Stimulated activated CD4-positive, alpha-beta T cell treated with anti-CD3 and anti-CD28 coated beads, Interleukin-4, amount 100 ng/mL, for 48 hours (primary cell): Measurements from ENCODE around the gene CAMKMT.

Experiments
- DNase-seq, 2 donors: peaks; one replicate each; pipeline ENCODE4 v3.0.0-alpha.2; 2020; ENCODE audit warnings: low read depth in 2 of 2

The CAMKMT gene

DNA sequence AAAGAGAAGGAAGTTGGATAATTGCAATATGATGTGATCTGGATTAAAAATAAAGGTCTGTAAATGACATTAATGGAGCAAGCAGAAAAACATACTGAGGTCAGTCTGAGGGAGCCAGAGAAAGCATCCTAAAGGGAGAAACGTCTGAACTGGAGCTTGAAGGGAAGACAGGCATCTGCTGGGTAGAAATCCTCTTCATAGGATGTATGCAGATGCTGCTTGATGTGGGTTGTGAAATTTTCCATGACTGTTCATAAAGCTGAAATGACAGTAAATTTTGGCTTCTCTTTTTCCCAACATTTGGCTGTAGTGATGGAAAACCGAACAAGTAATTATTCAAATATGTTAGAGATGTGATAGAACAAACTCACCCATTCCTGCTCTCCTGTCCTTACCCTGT, 287.6 kb downstream of the CAMKMT start:
- no peak for DNase-seq

DNA sequence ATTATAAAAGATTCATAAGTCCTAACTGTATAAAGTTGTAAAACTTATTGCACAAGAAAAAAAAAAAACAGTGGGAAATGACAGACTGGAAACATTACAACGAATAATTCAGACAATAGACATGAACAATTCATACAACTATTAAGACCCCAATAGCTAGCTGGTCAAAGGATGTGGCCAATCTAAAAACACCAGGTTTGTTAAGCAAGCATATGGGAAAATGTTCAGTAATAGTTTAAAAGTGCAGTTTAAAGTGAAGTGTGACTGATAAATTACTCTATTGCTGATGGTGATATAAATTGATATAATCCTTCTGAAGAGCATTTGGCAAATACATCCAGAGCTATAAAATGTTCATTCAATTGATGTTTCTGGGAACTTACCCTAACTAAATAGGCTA, 289.0 kb downstream of the CAMKMT start:
- no peak for DNase-seq

DNA sequence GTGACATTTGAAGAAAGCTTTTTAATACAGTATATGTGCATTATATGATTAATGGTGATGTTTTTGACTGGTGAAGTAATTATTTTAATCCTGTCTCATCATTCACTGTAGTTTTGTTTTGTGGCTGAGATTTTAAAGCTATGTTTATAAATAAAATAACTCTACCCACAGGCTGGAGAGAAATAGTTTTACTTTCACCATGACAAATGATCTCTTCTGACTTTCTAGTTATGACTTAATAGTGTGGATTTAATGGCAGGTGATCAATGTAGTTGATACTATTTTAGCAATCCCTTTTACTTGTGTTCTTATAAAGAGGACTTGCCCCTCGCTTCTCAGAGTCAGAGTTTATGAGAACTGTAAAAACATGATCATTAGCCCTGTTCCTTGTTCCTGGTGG, 290.2 kb downstream of the CAMKMT start:
- DNase-seq: no peak

DNA sequence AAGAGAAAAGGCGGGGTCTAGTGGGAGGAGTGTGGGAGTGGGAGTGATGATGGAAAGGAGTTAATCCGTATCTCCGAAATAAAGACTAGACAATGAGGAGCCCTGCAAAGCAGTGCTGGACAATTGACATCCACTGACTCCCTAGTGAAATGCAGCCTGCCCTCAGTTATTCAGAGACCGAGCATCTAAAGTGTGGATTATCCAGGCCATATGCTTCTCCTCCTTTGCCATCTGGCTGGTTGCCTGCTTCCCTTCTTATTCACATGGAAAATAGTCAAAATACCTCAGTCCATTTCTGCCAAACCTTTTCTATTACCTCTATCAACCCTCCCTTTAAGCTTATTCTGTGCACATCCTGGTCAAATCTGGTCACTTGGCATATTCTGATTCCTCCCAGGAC, 291.0 kb downstream of the CAMKMT start:
- no peak for DNase-seq

DNA sequence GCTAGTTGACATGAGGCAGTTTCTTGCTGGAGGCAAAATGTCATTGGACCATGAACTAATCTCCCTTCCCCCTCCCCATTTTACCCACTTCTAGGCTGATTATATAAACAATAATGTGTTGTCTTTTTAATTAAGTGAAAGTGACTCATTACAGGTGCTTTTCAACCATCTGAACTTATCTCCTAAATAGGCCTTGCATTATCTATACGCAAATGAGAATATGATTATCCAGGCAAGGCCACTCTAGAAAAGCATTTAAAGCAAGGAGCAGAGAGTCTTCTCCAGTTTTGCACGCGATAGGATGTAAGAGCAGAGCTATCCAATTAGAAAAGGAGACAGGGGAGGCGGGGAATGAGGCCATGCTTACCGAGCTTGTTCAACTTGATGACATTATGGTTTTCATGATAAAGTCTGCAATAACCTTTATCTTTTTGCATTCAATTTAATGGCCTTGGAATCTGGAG, 293.7 kb downstream of the CAMKMT start:
- DNase-seq: no peak

DNA sequence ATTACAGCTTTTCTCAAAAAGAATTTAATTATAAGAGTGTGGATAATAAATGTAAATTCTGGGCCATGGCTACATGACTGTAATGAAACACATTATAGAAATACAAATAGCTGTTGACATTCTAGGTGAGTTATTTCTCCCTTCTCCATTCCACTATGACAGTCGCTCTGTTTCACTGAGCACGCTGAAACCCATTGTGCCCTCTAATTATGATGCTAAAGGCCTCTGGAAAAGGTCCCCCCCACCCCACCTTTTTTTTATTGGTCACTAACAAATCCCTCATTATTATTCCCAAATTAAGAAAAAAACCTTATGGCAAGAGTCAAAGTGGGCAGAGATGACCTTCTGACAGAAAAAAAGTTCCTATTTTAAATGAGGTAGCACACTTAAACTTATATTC, 294.7 kb downstream of the CAMKMT start:
- DNase-seq: no peak

DNA sequence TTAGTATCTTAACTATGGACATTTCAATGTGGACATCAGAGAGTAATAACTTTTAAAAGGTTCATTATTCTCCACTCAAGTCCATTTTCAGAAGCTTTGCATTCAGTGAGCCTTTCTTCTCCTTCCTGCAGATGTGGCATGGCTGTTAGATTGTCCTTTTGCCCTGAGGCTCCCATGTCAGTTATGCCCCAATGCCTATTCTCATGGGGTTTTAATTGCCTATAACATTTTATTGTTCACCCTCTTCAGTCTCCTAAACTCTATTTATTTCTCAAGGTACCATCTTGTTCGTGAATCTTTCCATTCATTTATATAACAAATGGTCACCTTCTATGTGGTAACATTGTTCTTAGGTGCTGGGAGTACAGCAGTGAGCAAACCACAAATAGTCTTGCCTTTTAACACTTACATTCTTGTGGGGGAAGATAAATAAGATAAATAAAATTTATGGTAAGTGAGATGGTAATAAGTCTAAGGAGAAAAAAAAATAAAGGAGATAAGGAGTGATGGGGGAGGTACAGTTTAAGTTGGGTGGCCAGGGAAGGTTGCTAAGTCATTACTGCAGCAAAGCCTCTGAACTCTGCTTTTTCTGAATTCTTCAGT, 301.8 kb downstream of the CAMKMT start:
- DNase-seq: no peak

DNA sequence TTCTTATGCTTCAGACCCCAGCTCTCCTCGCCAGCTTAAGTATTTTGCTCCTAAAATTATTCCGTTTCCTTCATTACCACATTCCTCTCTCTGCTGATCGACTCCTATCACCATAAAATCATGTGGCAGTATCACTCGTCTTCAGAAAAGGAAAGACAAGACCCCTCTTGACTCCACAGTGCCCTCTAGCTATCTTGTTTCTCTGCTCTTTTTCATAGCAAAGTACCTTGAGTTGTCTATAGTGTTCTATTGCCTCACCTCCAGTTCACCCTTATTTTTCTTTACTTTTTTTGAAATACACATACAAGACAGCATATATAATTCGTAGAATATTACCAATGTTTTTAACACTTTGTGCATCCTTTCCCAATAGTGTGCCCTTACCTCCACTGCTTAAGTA, 306.6 kb downstream of the CAMKMT start:
- no peak for DNase-seq

DNA sequence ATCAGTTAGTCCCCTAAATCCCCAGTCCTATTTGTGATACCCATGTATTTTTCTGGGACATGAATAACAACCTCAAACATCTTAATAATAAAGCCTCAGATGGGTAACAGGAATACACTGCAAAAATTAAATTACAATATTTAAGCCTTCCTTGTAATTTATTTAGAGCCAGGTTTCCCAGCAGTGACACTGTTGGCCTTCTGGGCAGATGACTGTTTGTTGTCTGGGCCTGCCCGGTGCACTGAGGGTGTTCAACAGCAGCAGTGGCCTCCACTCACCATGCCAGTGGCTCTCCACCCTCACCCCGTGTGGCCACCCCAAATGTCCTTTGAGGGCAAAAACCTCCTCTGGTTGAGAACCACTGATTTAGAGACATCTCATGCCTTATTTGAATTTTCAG, 309.5 kb downstream of the CAMKMT start:
- DNase-seq: no peak

DNA sequence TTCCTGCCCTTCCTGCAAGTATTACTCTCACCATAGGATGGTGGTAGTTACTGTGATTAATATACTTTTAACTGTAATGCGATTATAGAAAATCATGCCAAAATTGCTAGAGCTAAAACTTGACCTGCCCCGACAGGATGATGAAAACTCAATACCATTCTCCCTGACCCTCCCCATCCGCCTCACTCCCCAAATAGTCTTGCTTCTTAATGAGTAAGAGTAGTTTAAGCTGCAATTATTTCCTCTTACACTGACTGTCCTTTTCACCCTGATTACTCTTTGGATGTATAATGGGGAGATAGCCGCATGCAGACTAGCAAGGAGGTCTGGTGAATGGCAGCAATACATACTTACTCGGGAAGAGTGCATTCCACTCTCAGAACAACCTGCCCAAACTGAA, 310.2 kb downstream of the CAMKMT start:
- no peak for DNase-seq

DNA sequence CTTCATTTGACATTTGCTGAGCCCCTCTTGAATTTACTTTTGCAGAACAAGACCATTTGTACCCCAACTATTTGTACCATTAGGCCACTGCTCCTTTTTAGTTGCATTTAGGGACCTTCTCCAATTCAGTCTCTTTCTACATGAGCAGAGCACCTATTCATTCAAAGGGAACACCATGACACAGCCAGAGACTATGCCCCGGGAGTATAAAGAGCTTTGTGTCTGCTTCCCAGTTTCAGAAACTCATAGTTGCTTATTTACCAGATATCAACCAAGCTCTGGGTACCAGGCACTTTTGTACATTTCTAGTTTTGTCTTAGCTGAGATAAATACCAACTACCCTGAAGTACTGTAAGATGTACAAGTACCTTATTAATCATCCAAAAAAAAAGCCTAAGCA, 310.7 kb downstream of the CAMKMT start:
- DNase-seq: no peak

DNA sequence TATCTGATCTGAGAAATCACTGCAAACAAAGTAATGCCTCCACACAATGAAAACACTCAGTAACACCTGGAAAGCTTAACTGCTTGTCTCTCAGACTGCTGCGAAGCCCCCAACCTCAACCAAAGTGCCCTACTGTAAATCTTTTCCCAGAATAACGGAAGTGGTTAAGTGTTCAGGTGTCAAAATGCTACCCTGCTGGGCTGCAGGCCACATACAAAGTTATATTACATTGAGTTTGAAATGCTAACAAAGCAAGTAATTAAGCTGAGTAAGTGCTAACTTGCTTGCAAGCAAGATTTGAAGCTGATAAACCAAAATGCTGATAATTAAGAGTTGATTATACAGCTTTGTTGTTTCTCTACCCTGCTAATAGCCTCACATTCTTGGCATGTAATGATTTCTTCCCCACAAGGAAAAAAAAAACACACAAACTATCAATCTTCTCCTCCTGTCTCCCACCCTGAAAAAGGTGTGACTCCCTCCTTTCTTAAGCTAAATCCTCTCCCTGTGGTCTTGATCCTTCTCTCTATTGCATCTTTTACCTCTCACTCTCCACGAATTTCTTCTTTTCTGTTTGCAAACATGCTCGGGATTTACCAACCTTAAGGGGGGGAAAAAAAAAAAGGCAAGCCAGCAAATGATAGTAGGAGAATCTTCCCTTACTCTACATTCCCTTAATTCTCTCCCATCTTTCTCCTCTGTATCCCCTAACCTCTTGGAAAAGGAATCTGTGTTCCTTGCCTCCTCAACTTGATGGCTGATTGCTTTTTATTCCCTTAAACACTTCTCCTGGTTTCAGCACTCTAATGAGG, 312.9 kb downstream of the CAMKMT start:
- no peak for DNase-seq

DNA sequence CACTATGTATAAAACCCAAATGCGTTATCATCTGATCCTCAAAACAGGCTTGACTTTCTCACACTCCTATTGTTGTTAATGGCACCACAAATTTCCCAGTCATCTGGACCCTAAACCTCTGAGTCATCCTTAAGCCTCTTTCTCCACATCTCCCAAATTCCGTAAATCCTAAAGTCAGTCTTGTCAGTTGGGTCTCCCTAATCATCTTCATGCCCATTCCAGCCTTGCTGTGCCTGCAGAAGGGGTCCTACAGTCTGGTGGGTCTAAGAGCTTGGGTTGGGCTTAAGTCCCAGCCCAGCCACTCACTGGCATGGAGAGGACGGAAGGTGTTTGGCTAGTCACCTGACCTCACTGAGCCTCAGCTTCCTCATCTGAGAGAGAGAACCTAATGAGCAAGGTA, 314.6 kb downstream of the CAMKMT start:
- DNase-seq: no peak

DNA sequence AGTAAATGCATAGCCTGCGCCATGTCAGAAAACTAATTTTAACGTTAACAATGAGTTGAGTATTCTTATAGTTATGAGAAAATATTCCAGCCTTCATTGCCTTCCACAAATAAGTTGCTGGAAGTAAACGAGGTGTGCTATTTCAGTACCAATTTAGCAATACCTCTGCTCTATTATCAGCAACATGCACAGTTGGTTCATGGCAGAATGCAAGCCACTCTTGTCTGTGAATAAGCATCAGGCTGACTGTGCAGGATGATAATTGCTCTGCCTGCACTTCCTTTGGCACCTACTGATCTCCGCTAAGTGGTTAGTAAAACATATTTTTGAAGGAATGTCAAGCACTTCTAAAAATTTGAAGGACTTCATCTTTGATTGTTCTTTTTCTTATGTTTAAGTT, 317.8 kb downstream of the CAMKMT start:
- DNase-seq: no peak

DNA sequence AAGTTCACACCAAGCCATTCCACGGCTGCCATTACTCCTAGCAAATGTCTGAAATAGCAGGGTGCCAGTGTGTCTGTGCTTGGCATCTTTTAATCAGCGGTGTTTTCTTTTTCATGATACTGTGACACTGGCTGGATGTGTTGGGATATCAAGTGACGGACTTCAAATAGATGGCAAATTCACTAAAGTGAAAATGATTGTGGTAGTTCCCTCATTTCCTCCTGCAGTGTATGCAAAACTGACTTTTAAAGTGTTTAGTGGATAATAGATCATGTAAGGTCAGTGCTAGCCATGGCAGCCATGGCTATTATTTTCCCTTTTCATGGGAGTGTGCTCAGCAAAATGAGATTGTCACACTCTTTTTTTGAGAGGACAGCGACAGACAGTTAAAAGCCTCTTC, 318.2 kb downstream of the CAMKMT start:
- DNase-seq: no peak

DNA sequence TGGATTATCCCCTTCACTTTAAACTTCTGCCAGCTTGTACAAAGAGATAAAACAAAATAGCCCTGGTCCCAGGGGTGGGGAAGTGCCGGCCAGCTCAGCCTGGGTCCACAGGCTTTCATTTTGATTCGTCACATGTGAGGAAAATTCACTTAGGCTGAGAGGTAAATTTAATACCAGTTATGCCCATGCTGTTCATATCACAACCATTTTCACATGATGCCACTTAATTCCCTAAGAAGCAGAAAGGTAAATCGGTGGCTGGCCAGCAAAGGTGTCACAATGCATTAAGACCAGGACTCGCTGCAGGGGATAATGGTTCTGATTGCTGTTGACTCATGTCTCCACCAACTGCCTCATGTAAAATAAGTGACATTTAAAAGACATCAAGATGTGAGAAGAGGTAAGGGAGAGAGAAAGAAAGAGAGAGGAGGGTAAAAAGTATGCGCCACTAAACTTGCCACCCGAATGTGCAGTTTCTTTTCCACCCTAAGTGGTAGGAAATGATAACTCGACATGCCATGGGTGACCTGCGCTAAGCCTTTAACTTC, 318.8 kb downstream of the CAMKMT start:
- no peak for DNase-seq

DNA sequence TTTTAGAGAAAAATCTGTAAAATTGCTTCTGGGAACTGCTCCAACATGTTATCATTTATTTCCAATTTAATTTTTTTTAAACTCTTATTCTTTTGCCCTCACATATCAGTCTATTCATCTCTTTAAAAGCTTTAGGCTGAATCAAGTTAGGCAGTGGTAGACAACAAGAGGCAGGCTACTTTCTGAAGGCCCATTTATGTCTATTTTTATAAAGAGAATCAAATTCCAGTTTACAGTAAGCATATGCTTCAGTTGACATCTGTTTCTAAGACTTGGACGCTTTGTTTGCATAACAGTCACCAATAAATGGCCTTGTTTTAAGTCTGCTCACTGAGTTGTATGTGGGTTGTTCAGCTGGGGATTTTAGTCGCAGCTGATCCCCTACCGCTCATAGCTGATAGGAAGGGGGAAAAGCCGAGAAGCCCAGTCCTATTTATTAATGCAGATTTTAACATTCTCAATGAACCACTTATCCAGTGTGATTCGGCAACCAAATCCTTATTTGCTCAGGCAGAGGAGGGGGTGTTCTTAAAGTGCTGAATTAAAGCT, 319.3 kb downstream of the CAMKMT start:
- DNase-seq: no peak

DNA sequence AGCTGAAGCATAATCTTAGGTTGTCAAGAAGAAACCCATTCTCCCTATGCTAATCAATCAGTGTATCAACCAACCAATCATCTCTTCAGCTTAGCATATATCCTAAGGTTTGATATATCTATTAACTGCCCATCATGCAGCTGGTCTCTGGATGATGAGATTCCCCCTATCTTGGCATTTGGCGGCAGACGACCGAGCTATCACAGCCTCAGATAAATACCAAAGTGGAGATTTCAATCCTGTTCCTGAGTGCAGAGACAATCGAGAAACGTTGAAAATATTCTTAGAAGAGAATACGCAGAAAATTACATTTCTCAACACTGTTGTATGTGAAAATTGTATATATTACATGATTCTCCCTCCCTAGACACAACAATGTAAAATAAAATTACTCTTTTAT, 320.7 kb downstream of the CAMKMT start:
- no peak for DNase-seq

DNA sequence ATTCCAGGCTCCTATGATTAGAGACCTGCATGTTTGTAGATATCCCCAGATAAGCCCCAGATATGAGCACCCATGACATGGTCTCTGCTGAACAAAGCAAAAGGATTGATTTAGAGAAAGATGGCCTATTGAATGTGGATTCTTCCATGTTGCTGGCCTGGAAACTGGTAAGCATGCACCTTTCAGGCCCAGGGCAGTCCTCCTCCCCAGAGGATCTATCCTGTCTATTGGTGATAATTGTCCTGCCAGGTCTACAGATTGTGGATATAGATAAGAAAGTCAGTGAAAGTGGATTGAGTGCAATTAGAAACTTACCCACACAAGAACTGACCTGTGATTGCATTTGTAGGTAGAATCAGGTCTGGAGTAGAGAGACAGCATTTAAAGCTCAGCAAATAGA, 322.8 kb downstream of the CAMKMT start:
- DNase-seq: no peak

DNA sequence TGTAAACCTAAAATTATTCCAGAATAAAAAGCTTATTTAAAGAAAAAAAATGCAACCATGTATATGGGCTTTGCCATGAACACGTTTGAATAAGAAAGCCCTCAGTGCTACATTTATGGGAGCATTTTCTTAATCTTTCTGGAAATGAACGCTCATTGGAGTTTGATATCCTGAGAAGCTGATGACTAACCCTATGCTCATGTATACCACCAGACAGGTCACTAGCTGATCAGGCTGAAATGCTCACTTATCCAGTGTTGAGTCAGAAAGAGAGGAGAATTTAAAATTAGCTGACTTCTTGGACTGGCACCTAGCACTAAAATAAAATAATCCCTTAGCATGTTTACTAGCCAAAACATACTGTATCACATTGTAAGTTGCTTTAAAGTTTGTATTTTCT, 324.8 kb downstream of the CAMKMT start:
- no peak for DNase-seq

DNA sequence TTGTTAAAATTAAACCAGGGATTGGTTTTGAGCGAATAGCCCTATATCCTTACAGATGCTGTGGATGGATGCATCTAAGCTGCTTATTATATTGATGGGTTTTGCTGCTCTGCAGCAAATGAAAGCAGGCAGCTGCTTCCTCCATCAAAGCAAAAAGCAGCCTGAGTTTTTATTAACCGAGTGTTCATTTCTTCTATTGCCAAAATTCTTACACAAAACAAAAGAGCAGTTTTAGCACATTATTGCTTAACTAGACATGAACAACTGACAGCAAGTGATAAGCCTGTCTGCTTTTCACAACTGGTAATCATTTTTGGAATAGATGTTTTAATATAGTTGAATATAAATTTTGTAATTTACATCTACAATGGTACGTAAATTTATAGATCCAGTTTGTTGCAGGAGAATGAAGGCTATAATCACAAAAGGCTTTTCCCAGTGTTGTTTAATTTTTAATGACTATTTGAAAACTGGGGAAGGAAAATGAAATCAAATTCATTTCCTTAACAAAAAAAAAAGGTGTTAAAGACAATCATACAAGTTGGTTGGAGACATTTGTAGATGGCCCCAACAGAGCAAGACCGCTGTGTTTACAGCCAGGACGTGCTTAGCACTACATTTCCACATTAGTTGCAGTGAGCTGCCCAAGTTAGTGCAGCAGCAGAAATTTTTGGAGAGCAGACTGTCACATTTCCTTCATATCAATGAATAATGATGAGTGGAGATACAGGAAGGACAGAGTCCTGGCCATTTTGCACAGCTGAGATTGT, 326.1 kb downstream of the CAMKMT start:
- DNase-seq: no peak

DNA sequence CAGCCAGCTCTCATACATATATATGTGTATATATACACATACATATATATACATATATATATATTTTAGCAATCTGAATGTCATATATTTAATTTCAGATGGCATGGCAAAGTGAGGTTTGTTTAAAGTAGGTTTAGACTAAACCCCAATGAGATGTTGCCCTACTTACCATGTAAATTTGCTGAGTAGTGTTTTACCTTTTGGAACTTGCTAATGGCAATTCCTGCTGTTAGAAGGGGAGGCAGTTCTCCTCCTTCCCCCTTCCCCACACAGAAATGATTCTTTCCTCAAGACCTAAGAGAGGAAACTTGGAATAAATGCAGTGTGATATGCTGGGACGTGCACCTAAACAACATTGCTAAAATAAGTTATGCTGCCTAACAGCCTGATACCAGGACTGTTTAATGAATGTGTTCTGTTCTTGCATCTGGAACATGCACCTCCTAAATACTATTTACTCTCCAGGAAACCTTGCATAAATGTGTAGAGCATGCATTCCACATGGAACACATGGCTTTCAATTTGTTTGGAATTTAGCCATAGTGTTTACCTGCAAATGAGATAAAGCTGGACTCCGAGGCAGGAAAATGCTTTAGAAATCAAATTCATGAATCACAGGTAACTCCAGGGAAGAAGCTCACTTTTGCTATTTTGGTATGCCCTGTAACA, 326.8 kb downstream of the CAMKMT start:
- DNase-seq: no peak
